OCI-LY7 (cell line): ENCODE results near the gene CRTAC1. TPM values are rescaled to one million over a fixed set of nuclear protein-coding genes. Genes with fewer than 3 reads are reported as not detected.

Experiments
- BruUV-seq: library from RNA; stranded (reverse); fragments of 400-500 nt; replicated peaks from 2 replicates; lab custom pipeline; 2021; lab: Mats Ljungman, UMichigan
- CTCF ChIA-PET: fragments of 300-600 bp; sonication (Branson Sonifier 250); formaldehyde crosslinking; loops from one replicate; lab custom pipeline; 2022; ENCODE audit warnings: antibody characterized with exemption; ENCODE audit not compliant: unreplicated experiment; lab: Charles Lee
- POLR2A ChIA-PET: fragments of 300-600 bp; sonication (Branson Sonifier 250); formaldehyde crosslinking; loops from one replicate; lab custom pipeline; 2022; ENCODE audit warnings: antibody characterized with exemption; lab: Charles Lee
- DNase-seq: peaks from one replicate; pipeline ENCODE4 v3.0.0-alpha.2; 2015; ENCODE audit warnings: low spot score
- H2AFZ ChIP-seq: fragments of 200-600 bp; sonication (generic), shearing (Covaris generic); 2 replicates; pipeline ENCODE4 v1.6.1; 2014; ENCODE audit warnings: mild to moderate bottlenecking, antibody characterized with exemption, low read length, moderate library complexity
- H3K27ac ChIP-seq: fragments of 200-600 bp; sonication (generic); 2 replicates; pipeline ENCODE4 v1.5.1; 2014; ENCODE audit warnings: mixed run types, low read depth, mild to moderate bottlenecking, moderate library complexity, low read length, inconsistent platforms; ENCODE audit not compliant: poor library complexity, severe bottlenecking
- H3K36me3 ChIP-seq: fragments of 200-600 bp; sonication (generic); 2 replicates; pipeline ENCODE4 v1.6.1; 2014; ENCODE audit warnings: mild to moderate bottlenecking, antibody characterized with exemption, low read length, moderate library complexity, mixed read lengths; ENCODE audit not compliant: insufficient read depth
- H3K4me1 ChIP-seq: fragments of 200-600 bp; sonication (generic); 2 replicates; pipeline ENCODE4 v1.5.1; 2014; ENCODE audit warnings: mild to moderate bottlenecking, low read length; ENCODE audit not compliant: insufficient read depth, poor library complexity, severe bottlenecking
- H3K4me2 ChIP-seq: fragments of 200-600 bp; sonication (generic); 2 replicates; pipeline ENCODE4 v1.6.1; 2014; ENCODE audit warnings: mild to moderate bottlenecking, low read length
- H3K4me3 ChIP-seq: fragments of 200-600 bp; sonication (generic); 2 replicates; pipeline ENCODE4 v1.5.1; 2014; ENCODE audit warnings: mild to moderate bottlenecking, low read depth, low read length; ENCODE audit not compliant: poor library complexity, severe bottlenecking
- H3K79me2 ChIP-seq: fragments of 200-600 bp; sonication (generic); 2 replicates; pipeline ENCODE4 v1.6.1; 2016; ENCODE audit warnings: low read depth, mild to moderate bottlenecking, low read length, moderate library complexity, mixed read lengths; ENCODE audit not compliant: insufficient read depth
- H3K9me2 ChIP-seq: fragments of 200-600 bp; sonication (generic); 2 replicates; pipeline ENCODE4 v1.6.1; 2016; ENCODE audit warnings: mild to moderate bottlenecking, low read length, mixed read lengths; ENCODE audit not compliant: insufficient read depth
- H3K9me3 ChIP-seq: fragments of 200-600 bp; sonication (generic); 2 replicates; pipeline ENCODE4 v1.6.1; 2014; ENCODE audit warnings: mild to moderate bottlenecking, mixed run types, low read length, mixed read lengths
- H4K20me1 ChIP-seq: fragments of 200-600 bp; sonication (generic); 2 replicates; pipeline ENCODE4 v1.6.1; 2014; ENCODE audit warnings: mild to moderate bottlenecking, antibody characterized with exemption, low read length, moderate library complexity, mixed read lengths; ENCODE audit not compliant: insufficient read depth
- EZH2phosphoT487 ChIP-seq: fragments of 200-600 bp; sonication (generic); IDR thresholded peaks from 2 replicates; pipeline ENCODE4 v1.6.1; 2018; ENCODE audit warnings: low read depth, borderline replicate concordance, mild to moderate bottlenecking, mixed run types, antibody characterized with exemption, low read length, moderate library complexity, mixed read lengths
- intact Hi-C: fragments of 100-400 bp; cut with micrococcal nuclease; formaldehyde crosslinking; loops from one replicate; pipeline ENCODE4 v1.10.0; 2022; ENCODE audit not compliant: unreplicated experiment
- total RNA-seq, 2 experiments: library from RNA; depleted of rRNA in 1 of 2; stranded (reverse); fragments of >200 nt in 1 of 2; shearing (Covaris generic) in 1 of 2; gene quantifications; 2 replicates each; pipeline ENCODE4 v1.2.3, GENCODE V29; 2014 to 2022
- TF ChIP-seq, protein P1 (sequence below): fragments of 200-600 bp; sonication (generic); conservative IDR thresholded peaks from 2 replicates; pipeline ENCODE4 v1.5.1; 2014; ENCODE audit warnings: mild to moderate bottlenecking, antibody characterized with exemption, low read length, moderate library complexity, mixed read lengths

The CRTAC1 gene
- total RNA-seq, 2 experiments from 2014 or later: not detected

DNA sequence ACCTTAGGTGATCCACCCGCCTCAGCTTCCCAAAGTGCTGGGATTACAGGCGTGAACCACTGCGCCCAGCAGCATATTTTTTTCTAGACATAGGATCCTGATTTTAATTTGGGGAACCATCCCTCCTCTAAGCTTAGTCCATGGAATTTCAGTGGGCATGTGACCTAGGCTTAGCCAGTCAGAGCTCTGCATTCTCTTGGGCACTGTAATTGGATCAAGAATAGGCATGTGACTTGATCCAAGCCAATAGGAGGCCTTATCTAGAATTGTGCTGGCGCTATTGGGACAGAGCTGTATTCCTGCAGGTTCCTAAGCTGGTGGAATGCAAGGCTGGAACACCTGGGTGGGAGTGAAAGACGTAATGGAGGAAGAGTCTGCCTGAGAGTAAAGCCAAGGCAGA is 36.7 kb upstream of the CRTAC1 start:
- no peak for DNase-seq
- H2AFZ ChIP-seq: no peak overlapping the region
- H3K4me2 ChIP-seq: no peak overlapping the region
- H3K4me3 ChIP-seq: no peak overlapping the region
- H3K4me1 ChIP-seq: no peaks in the 10 kb centered on the region
- ChIA-PET POLR2A (no interaction called here), CTCF (no interaction called here)
- H4K20me1 ChIP-seq: no peaks in the 10 kb centered on the region
- H3K36me3 ChIP-seq: no peaks in the 10 kb centered on the region
- BruUV-seq: no TSS peak
- no peaks in the 10 kb centered on the region for H3K79me2 ChIP-seq
- TF ChIP-seq EZH2phosphoT487: no peak
- TF ChIP-seq, protein P1, sequence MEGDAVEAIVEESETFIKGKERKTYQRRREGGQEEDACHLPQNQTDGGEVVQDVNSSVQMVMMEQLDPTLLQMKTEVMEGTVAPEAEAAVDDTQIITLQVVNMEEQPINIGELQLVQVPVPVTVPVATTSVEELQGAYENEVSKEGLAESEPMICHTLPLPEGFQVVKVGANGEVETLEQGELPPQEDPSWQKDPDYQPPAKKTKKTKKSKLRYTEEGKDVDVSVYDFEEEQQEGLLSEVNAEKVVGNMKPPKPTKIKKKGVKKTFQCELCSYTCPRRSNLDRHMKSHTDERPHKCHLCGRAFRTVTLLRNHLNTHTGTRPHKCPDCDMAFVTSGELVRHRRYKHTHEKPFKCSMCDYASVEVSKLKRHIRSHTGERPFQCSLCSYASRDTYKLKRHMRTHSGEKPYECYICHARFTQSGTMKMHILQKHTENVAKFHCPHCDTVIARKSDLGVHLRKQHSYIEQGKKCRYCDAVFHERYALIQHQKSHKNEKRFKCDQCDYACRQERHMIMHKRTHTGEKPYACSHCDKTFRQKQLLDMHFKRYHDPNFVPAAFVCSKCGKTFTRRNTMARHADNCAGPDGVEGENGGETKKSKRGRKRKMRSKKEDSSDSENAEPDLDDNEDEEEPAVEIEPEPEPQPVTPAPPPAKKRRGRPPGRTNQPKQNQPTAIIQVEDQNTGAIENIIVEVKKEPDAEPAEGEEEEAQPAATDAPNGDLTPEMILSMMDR: no peak
- H3K27ac ChIP-seq: no peak overlapping the region
- intact Hi-C loops: no loop called here
- H3K9me3 ChIP-seq: no peaks in the 10 kb centered on the region
- H3K9me2 ChIP-seq: no peaks in the 10 kb centered on the region

DNA sequence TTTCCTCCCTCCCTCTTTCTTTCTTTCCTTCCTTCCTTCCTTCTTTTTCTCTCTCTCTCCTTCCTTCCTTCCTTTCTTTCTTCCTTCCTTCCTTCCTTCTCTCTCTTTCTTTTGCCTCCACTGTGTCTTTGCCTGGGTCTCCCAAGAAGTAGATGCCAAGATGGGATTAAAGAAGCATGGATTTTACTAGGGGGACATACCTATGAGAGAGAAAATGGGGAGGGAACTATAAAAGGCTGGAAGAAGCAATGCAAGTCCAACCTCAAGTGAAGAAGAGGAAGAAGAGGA is 33.3 kb upstream of the CRTAC1 start:
- H3K79me2 ChIP-seq: no peaks in the 10 kb centered on the region
- no peak for TF ChIP-seq EZH2phosphoT487
- TF ChIP-seq, protein P1: no peak
- intact Hi-C loops: no loop called here
- H3K4me1 ChIP-seq: no peaks in the 10 kb centered on the region
- CTCF ChIA-PET: no interaction called here
- H3K9me2 ChIP-seq: no peaks in the 10 kb centered on the region
- no peaks in the 10 kb centered on the region for H3K9me3 ChIP-seq
- no peak overlapping the region for H3K27ac ChIP-seq
- no peaks in the 10 kb centered on the region for H4K20me1 ChIP-seq
- no peak overlapping the region for H3K4me3 ChIP-seq
- H3K36me3 ChIP-seq: no peaks in the 10 kb centered on the region
- no TSS peak for BruUV-seq
- no peak for DNase-seq
- H3K4me2 ChIP-seq: no peak overlapping the region
- H2AFZ ChIP-seq: no peak overlapping the region
- POLR2A ChIA-PET: no interaction called here

- Histone ChIP-seq H3K9me3 (no peaks in the 10 kb centered on the region), H3K79me2 (no peaks in the 10 kb centered on the region), H3K27ac (no peak overlapping the region), H3K4me2 (no peak overlapping the region), H3K36me3 (no peaks in the 10 kb centered on the region), H4K20me1 (no peaks in the 10 kb centered on the region), H2AFZ (no peak overlapping the region), H3K4me1 (no peaks in the 10 kb centered on the region), H3K4me3 (no peak overlapping the region), H3K9me2 (no peaks in the 10 kb centered on the region)
- ChIA-PET POLR2A (no interaction called here), CTCF (no interaction called here)
- DNase-seq: no peak
- no TSS peak for BruUV-seq
- intact Hi-C loops: no loop called here
- TF ChIP-seq, protein P1: no peak
Observed at GRCh38 chr10:98062424-98062823, 32.0 kb upstream of the CRTAC1 start.
